Osteoblast (primary cell): ENCODE results near the gene GADD45A. TPM values are rescaled to one million over a fixed set of nuclear protein-coding genes. Genes with fewer than 3 reads are reported as not detected.

ENCODE experiments used
- DNase-seq: peaks from one replicate; pipeline ENCODE4 v3.0.0; 2011; ENCODE audit warnings: low spot score, mixed read lengths; ENCODE audit not compliant: insufficient read length; ENCODE audit errors: missing footprints
- H2AFZ ChIP-seq: 2 replicates; pipeline ENCODE4 v1.6.0; 2011; ENCODE audit warnings: mild to moderate bottlenecking, low read length
- H3K27ac ChIP-seq: 2 replicates; pipeline ENCODE4 v1.5.1; 2011; ENCODE audit warnings: mild to moderate bottlenecking, low read depth, low read length, moderate library complexity
- H3K27me3 ChIP-seq: 2 replicates; pipeline ENCODE4 v1.6.0; 2012; ENCODE audit warnings: mild to moderate bottlenecking, control low read depth, inconsistent platforms, low read length, moderate library complexity; ENCODE audit not compliant: insufficient read depth
- H3K36me3 ChIP-seq: 2 replicates; pipeline ENCODE4 v1.5.1; 2011; ENCODE audit warnings: mild to moderate bottlenecking, low read length, control low read depth, moderate library complexity; ENCODE audit not compliant: insufficient read depth
- H3K4me1 ChIP-seq: 2 replicates; pipeline ENCODE4 v1.5.1; 2011; ENCODE audit warnings: mild to moderate bottlenecking, low read length, control low read depth, moderate library complexity; ENCODE audit not compliant: insufficient read depth
- H3K4me2 ChIP-seq: 2 replicates; pipeline ENCODE4 v1.6.0; 2011; ENCODE audit warnings: mild to moderate bottlenecking, low read length; ENCODE audit not compliant: insufficient read depth
- H3K4me3 ChIP-seq: fragments of 200-600 bp; sonication (generic); 3 replicates; pipeline ENCODE4 v1.5.1; 2012; ENCODE audit warnings: mild to moderate bottlenecking, low read length, inconsistent platforms; ENCODE audit not compliant: insufficient read depth
- H3K79me2 ChIP-seq: 2 replicates; pipeline ENCODE4 v1.6.0; 2012; ENCODE audit warnings: mild to moderate bottlenecking, low read length, control low read depth, inconsistent platforms; ENCODE audit not compliant: insufficient read depth
- H3K9me3 ChIP-seq: 2 replicates; pipeline ENCODE4 v1.5.1; 2011; ENCODE audit warnings: low read depth, low read length, control low read depth
- H4K20me1 ChIP-seq: 2 replicates; pipeline ENCODE4 v1.6.0; 2012; ENCODE audit warnings: mild to moderate bottlenecking, low read length, control low read depth; ENCODE audit not compliant: insufficient read depth
- total RNA-seq: library from RNA; depleted of rRNA; stranded (reverse); fragments of >200 nt; gene quantifications from 2 replicates; pipeline ENCODE4 v1.2.3, GENCODE V29; 2012
- TF ChIP-seq, protein P1 (sequence below): IDR thresholded peaks from 2 replicates; pipeline ENCODE4 v1.5.1; 2011; ENCODE audit warnings: mild to moderate bottlenecking, low read depth, low read length, moderate library complexity; ENCODE audit errors: extremely low read depth

The GADD45A gene
- total RNA-seq, 1 donor = 48.9 TPM

DNA sequence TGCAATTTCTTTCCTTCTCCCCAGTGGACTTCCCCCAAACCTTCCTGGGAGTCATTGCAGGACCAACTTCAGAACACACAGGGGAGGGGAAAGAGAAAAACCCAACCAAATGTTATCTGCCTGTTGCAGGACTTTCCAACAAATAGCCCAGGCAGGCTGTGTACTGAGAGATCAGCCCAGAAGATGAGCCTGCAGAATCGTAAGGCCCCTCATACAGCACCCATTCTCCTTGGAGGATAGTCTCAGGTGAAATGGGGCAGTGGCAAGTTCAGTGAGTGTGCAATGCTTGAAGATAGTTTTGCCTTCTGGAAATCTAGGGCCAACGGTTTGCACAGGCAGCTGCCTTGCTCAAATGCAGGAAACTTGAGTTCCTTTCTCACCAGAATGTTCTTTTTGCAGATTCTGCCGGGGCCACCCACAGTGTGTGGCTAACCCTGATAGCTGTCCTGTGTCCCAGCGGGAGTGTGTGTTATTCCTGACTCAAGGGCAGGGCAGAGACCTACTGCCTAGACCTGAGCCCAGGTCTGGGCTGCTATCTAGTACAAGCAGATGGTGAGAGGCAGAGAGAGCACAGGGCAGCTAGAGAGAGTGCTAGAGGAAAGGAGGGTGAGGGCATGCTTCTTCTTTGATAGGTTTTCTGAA lies 48.8 kb downstream of the GADD45A start:
- Histone ChIP-seq H3K4me3 (no peak overlapping the region), H3K27ac (peak overlapping the region; percentile 31), H3K9me3 (no peaks in the 10 kb centered on the region), H3K36me3 (peaks cover 10% of the 10 kb centered on the region), H4K20me1 (peaks cover 19% of the 10 kb centered on the region), H3K4me2 (no peak overlapping the region), H3K4me1 (peaks cover 36% of the 10 kb centered on the region), H3K79me2 (peaks cover 89% of the 10 kb centered on the region), H2AFZ (no peak overlapping the region), H3K27me3 (no peaks in the 10 kb centered on the region)
- DNase-seq = no peak
- TF ChIP-seq, protein P1, sequence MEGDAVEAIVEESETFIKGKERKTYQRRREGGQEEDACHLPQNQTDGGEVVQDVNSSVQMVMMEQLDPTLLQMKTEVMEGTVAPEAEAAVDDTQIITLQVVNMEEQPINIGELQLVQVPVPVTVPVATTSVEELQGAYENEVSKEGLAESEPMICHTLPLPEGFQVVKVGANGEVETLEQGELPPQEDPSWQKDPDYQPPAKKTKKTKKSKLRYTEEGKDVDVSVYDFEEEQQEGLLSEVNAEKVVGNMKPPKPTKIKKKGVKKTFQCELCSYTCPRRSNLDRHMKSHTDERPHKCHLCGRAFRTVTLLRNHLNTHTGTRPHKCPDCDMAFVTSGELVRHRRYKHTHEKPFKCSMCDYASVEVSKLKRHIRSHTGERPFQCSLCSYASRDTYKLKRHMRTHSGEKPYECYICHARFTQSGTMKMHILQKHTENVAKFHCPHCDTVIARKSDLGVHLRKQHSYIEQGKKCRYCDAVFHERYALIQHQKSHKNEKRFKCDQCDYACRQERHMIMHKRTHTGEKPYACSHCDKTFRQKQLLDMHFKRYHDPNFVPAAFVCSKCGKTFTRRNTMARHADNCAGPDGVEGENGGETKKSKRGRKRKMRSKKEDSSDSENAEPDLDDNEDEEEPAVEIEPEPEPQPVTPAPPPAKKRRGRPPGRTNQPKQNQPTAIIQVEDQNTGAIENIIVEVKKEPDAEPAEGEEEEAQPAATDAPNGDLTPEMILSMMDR = no peak

DNA sequence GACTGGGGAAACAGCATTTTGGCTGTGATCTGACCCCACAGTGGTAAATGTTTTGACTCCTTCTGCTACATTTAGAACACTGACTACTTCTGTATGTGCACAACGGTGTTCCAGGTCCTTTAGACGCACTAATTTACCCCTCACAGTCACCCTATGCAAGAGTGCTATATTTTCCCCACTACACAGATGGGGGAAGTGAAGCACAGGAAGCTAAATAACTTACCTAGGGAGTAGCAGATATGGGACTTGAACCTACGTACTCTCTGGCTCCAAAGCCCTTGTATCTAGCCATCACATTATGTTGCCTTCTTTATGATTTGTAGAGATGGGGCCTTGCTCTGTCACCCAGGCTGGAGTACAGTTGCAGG lies 49.3 kb downstream of the GADD45A start:
- H2AFZ ChIP-seq = no peak overlapping the region
- H3K4me1 ChIP-seq = peaks cover 36% of the 10 kb centered on the region
- H3K27ac ChIP-seq = peak overlapping the region; percentile 31

DNA sequence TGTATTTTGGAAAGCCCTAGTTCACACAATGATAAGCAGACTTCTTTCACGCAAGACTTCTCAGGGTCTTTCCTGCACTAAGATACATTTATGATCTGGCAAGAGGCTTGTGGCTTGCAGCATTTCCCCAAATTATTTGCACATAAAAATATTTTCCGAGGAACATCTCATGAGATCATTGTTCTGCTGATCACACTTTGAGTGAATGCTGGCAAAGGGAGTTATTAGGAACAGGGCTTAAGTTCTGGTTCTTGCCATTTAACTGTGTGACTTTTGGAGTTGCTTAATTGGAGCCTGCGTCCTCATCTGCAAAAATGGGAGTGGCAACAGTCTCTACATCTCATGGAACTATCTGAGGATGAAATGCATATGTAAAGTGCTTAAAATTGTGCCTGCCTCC lies 50.2 kb downstream of the GADD45A start:
- H3K36me3 ChIP-seq = peaks cover 18% of the 10 kb centered on the region
- H3K9me3 ChIP-seq = no peaks in the 10 kb centered on the region
- H3K4me1 ChIP-seq = peaks cover 36% of the 10 kb centered on the region
- TF ChIP-seq, protein P1 = no peak
- no peak overlapping the region for H3K4me2 ChIP-seq
- H3K4me3 ChIP-seq = no peak overlapping the region
- peaks cover 87% of the 10 kb centered on the region for H3K79me2 ChIP-seq
- H2AFZ ChIP-seq = no peak overlapping the region
- H4K20me1 ChIP-seq = peaks cover 19% of the 10 kb centered on the region
- peak overlapping the region; percentile 81 for H3K27ac ChIP-seq
- no peak for DNase-seq
- no peaks in the 10 kb centered on the region for H3K27me3 ChIP-seq

More for the DNA sequence above, 49.3 kb downstream of the GADD45A start:
- Histone ChIP-seq H3K79me2 (peaks cover 88% of the 10 kb centered on the region), H3K9me3 (no peaks in the 10 kb centered on the region), H3K4me2 (no peak overlapping the region), H3K36me3 (peaks cover 12% of the 10 kb centered on the region), H4K20me1 (peaks cover 19% of the 10 kb centered on the region), H3K4me3 (no peak overlapping the region), H3K27me3 (no peaks in the 10 kb centered on the region)
- TF ChIP-seq, protein P1 = no peak
- DNase-seq = no peak

DNA sequence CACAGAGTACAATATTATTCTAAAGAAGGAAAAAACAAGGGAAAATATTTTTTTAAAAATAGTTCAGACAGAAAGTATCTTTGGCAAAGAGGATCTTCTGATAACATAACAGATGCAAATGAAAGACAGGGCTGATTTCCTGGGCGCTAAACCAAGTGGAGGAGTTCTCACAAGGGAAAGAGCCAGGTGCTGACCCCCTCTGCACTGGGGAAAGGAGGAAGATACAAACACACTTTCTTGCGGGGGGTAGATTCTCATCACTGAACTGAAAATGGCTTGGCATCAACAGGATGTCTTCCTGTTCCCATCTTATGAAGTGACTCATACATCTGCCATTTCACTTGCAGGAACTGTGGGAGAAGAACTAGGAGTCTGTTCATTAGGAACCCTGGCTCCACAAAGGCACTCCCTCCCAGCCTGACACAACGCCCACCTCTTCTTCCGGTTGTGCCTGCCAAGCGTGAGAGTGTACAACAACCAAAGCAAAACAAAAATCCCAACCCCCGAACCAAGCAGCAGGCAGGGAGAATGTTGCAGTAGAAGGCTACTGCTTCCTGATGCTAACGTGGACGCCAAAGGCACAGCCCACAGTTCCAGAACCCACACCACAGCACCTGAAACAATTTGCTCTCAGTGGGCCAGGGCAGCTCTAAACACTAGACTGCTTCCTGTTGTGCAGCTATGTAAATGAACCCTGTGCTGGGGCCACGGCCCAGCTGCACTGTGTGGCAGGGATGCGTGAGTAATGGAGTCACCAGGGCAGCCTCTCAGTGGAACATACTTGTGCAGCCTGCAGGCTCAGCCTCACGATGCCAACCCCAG lies 51.0 kb downstream of the GADD45A start:
- Histone ChIP-seq H3K4me3 (peak overlapping the region; percentile 40), H4K20me1 (peaks cover 23% of the 10 kb centered on the region), H3K27ac (peak overlapping the region; percentile 81), H2AFZ (no peak overlapping the region), H3K4me1 (peaks cover 36% of the 10 kb centered on the region), H3K79me2 (peaks cover 87% of the 10 kb centered on the region), H3K27me3 (no peaks in the 10 kb centered on the region), H3K36me3 (peaks cover 22% of the 10 kb centered on the region), H3K9me3 (no peaks in the 10 kb centered on the region), H3K4me2 (peak overlapping the region; percentile 66)
- DNase-seq = peak; percentile 72
- TF ChIP-seq, protein P1 = no peak
